GM19438 (cell line): Measurements from ENCODE around the gene SDC1.

ENCODE experiments used
- ATAC-seq: cut with Tn5 transposase; IDR thresholded peaks from one replicate; pipeline ENCODE4 v1.9.1; 2021; ENCODE audit warnings: low read depth; ENCODE audit not compliant: unreplicated experiment

Gene SDC1

DNA sequence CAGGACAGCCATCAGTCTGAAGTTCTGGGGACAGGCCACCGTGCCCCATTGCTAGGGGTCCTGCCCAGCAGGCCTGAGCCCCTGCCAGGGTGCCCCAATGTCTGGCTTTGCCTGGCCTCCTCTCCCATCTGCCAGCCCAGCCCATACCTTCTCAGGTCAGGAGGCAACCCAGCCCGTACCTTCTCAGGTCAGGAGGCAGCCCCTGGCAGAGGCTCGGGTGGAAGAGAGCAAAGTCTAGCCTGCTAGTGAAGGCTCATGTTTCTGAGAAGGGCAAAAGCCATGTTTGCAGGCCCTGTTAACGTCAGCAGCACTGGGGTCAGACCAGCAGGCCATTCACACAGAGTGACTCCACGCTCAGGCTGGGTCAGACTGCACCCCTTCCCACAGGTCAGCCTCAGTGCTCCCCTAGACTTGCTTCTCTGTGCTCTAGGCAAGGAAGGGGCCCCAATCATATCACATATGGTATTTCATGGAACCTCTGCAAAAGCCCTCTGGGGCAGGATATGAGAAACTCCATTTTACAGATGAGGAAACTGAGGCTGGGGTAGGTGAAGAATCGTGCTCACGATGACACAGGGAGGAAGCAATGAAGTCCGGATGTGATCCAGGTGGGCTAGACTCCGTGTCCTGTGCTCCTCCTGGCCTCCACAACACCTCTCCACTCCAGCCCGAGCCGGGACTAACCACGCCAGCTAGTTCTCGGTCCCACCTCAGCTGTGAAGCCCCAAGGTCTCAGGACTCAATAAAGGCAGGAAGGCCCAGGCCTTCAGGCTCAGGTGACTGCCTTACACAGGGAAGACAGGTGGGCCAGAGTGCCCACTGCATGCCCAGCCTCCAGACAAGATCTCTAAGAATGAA is 9.5 kb downstream of the SDC1 start:
- no peak for ATAC-seq

DNA sequence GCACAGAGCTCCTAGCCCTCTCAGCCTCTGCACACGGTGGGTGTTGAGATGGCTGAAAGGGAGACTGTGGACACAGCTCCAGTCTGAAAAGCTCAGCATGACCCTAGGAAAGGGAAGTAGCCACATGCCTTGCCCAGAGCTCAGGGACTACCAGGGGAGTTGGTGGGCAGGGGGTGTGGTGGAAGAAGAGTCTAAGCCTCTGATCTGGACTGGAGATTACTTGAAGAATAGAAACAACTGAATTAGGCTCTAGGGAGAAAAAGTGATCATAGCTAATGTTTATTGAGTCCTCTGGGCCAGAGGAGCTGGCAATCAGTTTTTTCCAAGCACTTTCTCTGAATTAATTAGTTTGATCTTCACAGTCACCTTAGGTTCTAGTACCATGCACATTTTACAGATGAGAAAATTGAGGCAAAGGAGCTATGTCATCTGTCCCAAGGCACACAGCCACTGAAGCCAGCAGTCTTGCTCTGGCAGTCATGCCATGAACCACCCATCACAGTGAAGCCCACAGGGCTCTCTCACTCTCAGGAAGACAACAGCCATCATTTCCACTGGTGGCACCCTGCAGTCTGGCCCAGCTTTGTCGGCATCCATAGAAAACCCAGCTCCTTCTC is 10.3 kb downstream of the SDC1 start:
- ATAC-seq: no peak

DNA sequence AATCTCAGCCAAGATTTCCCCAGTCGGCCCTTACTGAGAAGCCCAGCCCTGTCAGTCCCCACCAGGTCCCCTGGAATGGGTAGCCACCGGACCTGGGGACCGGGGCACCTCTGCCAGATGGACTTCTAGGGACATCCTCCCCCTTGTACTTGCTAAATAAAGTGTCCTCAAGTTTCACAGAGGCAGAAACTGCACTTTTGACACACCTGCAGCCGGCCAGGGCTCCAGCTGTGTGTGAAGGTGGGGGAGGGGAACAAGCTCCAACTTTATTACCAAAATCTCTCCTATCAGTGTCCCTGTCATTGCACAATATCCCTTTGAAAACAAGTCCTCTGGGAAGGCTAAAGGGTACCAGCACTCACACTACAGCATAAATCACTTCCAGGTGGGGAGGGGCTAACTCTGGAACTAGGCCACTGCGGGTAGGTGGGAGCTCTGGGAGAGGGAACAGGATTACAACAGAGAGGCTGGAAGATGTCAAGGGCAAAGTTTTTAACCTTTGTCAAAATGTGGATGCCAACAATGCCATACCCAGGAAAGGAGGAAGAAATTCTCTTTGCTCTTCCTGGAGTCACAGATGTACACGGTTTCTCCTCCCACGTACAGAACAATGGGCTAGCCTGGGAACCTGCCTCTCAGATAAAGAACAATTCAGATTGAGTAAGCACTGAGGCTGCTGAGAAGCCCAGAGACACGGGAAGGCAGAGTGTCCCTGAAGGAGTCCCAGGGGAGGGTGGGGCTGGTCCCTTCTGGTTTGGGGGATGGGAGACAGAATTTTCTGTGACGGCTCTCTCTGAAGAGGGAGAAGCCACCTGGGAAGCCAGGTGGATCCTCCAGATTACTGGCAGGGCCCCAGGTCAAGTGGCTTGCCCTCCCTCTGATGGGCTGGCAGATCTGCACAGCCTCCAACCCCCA is 11.0 kb downstream of the SDC1 start:
- no peak for ATAC-seq

- no peak for ATAC-seq
These were observed 11.9 kb downstream of the SDC1 start for GRCh38 chr2:20212871-20213503.

- ATAC-seq: peak; percentile 36
These were observed 12.5 kb downstream of the SDC1 start for GRCh38 chr2:20212459-20212870.

- ATAC-seq: no peak
These were observed 13.0 kb downstream of the SDC1 start for GRCh38 chr2:20211860-20212458.

- no peak for ATAC-seq
These were observed 13.5 kb downstream of the SDC1 start for GRCh38 chr2:20211420-20211819.

DNA sequence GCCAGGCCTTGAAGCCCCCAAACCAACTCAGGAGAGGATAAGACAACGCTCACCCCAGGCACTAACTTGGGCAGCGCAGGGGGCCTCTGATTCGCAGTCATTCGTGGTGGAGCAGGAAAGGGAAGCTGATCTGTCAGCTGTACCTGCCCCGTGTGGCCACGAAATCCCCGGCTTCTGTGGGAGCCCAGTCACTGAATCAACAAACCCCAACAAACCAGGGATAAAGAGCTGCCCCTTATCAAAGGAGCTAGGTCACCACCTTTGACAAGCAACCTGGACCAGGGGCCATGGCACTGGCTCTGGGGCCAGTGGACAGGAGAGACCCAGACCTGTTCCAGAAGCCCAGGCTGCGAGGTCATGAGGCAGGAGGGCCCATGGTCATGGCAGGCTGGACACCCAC is 14.5 kb downstream of the SDC1 start:
- no peak for ATAC-seq

DNA sequence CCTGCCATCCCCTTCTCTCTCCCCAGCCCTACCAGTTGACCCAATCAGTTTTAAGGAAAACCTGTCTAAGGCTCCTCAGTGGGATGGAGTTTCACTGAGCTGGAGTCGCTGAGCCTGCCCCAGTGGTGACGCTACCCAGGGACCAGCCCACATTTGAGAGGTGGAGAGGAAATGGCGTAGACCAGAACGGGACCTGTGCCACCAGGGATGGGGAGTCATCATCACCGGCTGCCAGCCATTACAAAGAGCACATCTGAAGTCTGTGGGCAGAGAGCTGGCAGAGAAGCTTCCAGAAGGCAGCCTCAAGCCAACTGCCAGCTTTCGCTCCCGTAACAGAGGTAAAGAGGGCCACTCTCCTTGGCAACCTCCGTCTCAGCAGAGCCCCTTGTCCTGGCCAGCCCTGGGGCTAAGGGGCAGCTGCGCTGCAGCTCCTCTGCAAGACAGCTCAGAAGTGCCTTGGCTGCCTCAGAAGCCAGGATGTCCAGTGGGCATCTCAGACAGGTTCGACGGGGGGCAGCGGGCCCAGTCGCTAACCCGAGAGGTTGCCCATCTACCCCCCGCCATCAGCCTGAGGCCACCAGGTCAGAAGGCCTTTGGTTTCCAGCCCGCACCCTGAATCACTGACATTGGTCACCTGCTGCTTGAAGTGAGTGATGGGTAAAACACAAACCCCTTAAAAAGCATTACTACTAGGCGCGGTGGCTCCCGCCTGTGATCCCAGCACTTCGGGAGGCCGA is 15.4 kb downstream of the SDC1 start:
- no peak for ATAC-seq

- no peak for ATAC-seq
These were observed 16.5 kb downstream of the SDC1 start for GRCh38 chr2:20208476-20208859.

DNA sequence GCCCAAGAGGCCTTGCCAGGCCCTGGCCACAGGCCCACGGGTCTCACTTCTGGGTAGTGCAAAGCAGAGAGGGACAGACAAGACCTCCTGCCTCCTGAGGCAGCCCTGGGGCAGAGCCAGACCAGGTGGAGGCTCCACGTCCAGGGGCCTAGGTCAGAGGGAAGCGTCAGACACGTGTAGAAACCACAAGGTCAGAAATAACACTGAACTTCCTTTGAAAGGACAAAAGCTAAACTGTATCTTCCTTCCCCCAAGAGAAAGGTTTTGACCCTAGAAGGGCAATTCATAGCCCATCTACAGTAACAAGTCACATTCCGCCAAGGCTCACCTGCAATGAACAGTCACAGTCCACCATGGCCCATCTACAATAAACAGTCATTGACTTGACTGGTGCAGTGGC is 17.9 kb downstream of the SDC1 start:
- ATAC-seq: peak; percentile 49

GRCh38 chr2:20205915-20206524 is 18.9 kb downstream of the SDC1 start:
- no peak for ATAC-seq

- ATAC-seq: no peak
These were observed 19.9 kb downstream of the SDC1 start for GRCh38 chr2:20205069-20205468.

GRCh38 chr2:20203521-20204225 is 21.3 kb downstream of the SDC1 start:
- no peak for ATAC-seq

DNA sequence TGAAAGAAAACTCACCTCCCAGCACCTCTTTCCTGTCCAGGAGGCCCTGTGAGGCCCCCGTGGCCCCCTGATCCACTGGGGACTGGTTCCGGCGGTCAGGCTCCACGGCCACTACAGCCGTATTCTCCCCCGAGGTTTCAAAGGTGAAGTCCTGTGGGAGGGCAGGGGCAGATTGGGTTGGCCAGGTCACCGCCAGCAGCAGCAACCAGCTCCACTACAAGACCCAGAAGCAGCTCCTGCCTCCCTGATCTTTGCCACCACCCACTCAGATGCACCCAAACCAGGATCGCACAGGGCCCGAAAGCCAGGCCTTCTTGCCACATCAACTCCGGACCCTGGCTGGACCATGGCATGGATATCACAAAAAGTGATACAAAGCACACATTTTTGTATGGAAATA is 21.9 kb downstream of the SDC1 start:
- no peak for ATAC-seq

GRCh38 chr2:20201671-20202070 is 23.3 kb downstream of the SDC1 start:
- ATAC-seq: no peak

DNA sequence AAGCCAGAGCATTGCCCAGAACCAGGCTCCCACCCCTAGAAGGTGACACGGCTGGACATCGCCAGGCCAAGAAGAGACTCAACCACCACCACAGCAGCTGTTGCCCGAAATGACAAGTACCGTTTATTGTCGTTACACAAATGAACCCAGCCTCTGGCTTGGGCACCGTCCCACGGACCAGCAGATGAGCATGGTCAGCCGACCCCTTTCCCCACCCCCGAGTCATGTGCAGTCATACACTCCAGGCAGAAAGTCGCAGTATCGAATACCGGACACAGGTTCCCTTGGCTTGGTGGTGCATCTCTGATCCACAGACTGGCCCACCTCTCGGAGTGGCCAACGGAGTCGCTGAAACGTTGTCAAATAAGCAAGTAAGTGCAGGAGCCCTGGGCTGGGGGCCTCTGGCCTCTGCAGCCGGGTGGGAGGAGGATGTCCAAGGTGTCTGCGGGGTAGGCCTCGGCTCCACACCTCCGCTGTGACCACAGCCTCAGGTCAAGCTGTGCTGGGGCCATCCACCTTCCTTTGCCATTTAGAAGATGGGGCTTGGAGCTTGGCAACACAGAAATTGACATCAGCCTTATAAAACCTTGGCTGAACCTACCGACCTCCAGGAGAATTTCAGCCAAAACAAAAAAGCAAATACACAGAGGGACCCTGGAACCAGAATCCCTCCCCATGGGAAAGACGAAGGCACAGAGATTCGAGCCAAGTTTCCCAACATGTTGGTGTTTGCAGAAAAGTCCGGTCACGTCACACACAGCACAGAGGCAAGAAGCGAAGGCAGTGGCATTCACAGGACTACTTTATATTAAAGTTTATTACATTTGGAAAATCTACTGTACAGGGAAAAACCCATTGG is 24.0 kb downstream of the SDC1 start:
- ATAC-seq: no peak
